Testis (tissue), 3 donors: ENCODE results near the gene ZAP70. TPM values are rescaled to one million over a fixed set of nuclear protein-coding genes. Genes with fewer than 3 reads are reported as not detected.
A peak's percentile ranks its signal among the peaks of the same experiment; 100 is the strongest.

Experiments
- DNase-seq: peaks from one replicate; pipeline ENCODE4 v3.0.0-alpha.2; 2019
- H3K27ac ChIP-seq, 2 donors: fragments of 200-600 bp; sonication (generic); one replicate each; pipeline ENCODE4 v1.5.1; 2019
- H3K27me3 ChIP-seq: fragments of 200-600 bp; sonication (generic); one replicate; pipeline ENCODE4 v1.5.1; 2019
- H3K36me3 ChIP-seq: fragments of 200-600 bp; sonication (generic); one replicate; pipeline ENCODE4 v1.5.1; 2017; ENCODE audit warnings: low read depth; ENCODE audit errors: missing control alignments
- H3K4me1 ChIP-seq: fragments of 200-600 bp; sonication (generic); one replicate; pipeline ENCODE4 v1.5.1; 2019
- H3K4me3 ChIP-seq, 2 donors: fragments of 200-600 bp; sonication (generic); one replicate each; pipeline ENCODE4 v1.5.1; 2017 to 2019
- H3K9me3 ChIP-seq: fragments of 200-600 bp; sonication (generic); one replicate; pipeline ENCODE4 v1.5.1; 2017
- POLR2A ChIP-seq: fragments of 450-650 bp; IDR thresholded peaks from one replicate; pipeline ENCODE4 v1.6.1; 2017; ENCODE audit warnings: antibody characterized with exemption, mild to moderate bottlenecking, moderate library complexity
- WGBS, 2 donors: methylation state at CpG; one replicate each; pipeline ENCODE4 v1.1.5; 2018; 5-methylcytosine and 5-hydroxymethylcytosine counted together
- intact Hi-C: fragments of 100-400 bp; cut with DNase I; formaldehyde crosslinking; loops from one replicate; pipeline ENCODE4 v1.15.1; 2023; ENCODE audit warnings: low total_unique reads
- polyA plus RNA-seq: library from polyadenylated mRNA; stranded (reverse); fragments of 350-450 nt; fragmentation: Illumina TruSeq; extraction: RNeasy Lipid Tissue Mini Kit (QIAGEN cat#74804); gene quantifications from one replicate; pipeline ENCODE4 v1.2.3, GENCODE V29; 2014; ENCODE audit warnings: low read depth, low replicate concordance; ENCODE audit not compliant: insufficient read depth
- total RNA-seq, 2 donors: library from RNA; depleted of rRNA; stranded (reverse); fragments of >200 nt; gene quantifications; one replicate each; pipeline ENCODE4 v1.2.3, GENCODE V29; 2016
- TF ChIP-seq, protein P1 (sequence below), 3 experiments: fragments of 450-650 bp in 2 of 3; fragments of 200-600 bp in 1 of 3; sonication (generic) in 1 of 3; IDR thresholded peaks; one replicate each; pipeline ENCODE4 v1.5.1; 2016 to 2019; ENCODE audit warnings: antibody characterized with exemption in 3 of 3, mild to moderate bottlenecking in 2 of 3, moderate library complexity in 1 of 3

The ZAP70 gene
- total and polyA plus RNA-seq, 3 donors from 2014 or later: 5.5 to 6.5 (median 6.4) TPM

GRCh38 chr2:97763176-97763845 is 49.9 kb downstream of the ZAP70 start:
- 84 to 87% methylated on average over 20 of the region's 20 CpGs for WGBS, 2 donors
- no peaks in the 10 kb centered on the region for H3K36me3 ChIP-seq
- no peak overlapping the region for H3K4me3 ChIP-seq
- intact Hi-C loops: no loop called here
- H3K27me3 ChIP-seq: no peaks in the 10 kb centered on the region
- H3K9me3 ChIP-seq: no peaks in the 10 kb centered on the region
- no peak overlapping the region for H3K27ac ChIP-seq
- DNase-seq: no peak
- TF ChIP-seq, protein P1, sequence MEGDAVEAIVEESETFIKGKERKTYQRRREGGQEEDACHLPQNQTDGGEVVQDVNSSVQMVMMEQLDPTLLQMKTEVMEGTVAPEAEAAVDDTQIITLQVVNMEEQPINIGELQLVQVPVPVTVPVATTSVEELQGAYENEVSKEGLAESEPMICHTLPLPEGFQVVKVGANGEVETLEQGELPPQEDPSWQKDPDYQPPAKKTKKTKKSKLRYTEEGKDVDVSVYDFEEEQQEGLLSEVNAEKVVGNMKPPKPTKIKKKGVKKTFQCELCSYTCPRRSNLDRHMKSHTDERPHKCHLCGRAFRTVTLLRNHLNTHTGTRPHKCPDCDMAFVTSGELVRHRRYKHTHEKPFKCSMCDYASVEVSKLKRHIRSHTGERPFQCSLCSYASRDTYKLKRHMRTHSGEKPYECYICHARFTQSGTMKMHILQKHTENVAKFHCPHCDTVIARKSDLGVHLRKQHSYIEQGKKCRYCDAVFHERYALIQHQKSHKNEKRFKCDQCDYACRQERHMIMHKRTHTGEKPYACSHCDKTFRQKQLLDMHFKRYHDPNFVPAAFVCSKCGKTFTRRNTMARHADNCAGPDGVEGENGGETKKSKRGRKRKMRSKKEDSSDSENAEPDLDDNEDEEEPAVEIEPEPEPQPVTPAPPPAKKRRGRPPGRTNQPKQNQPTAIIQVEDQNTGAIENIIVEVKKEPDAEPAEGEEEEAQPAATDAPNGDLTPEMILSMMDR (IDR thresholded peaks at IDR 0.05): no peak
- TF ChIP-seq POLR2A: no peak
- peaks cover 2% of the 10 kb centered on the region for H3K4me1 ChIP-seq

- TF ChIP-seq, protein P1 (IDR thresholded peaks at IDR 0.05): no peak
- no peak for TF ChIP-seq POLR2A
- H3K4me1 ChIP-seq: no peaks in the 10 kb centered on the region
- intact Hi-C loops: no loop called here
- H3K27ac ChIP-seq: no peak overlapping the region
- 89% methylated on average over 6 to 11 of the region's 11 CpGs for WGBS, 2 donors
- DNase-seq: no peak
- H3K27me3 ChIP-seq: no peaks in the 10 kb centered on the region
- no peak overlapping the region for H3K4me3 ChIP-seq
- no peaks in the 10 kb centered on the region for H3K36me3 ChIP-seq
- no peaks in the 10 kb centered on the region for H3K9me3 ChIP-seq
Measured at GRCh38 chr2:97764559-97765263, 51.3 kb downstream of the ZAP70 start.

DNA sequence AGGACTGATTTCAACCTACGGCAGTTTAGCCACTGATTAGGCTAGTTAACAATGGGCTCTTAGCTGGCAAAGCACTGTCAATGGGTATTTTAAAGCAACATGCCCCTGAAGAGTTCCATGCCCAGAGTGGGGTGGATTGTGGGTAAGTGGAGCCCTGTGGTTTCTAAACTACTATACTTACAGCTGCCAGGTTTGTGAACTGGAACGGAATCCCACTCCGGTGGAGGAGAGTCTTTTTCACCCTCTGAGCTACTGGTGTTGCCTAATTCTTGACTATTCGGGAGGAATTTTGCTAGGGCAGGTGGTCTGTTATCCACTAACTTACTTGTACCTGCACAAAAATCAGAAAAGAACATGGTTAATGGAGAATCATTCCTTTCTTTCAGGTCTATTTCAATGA is 52.6 kb downstream of the ZAP70 start:
- Histone ChIP-seq H3K4me3 (no peak overlapping the region), H3K9me3 (no peaks in the 10 kb centered on the region), H3K36me3 (no peaks in the 10 kb centered on the region), H3K27me3 (no peaks in the 10 kb centered on the region), H3K27ac (no peak overlapping the region), H3K4me1 (no peaks in the 10 kb centered on the region)
- no peak for DNase-seq
- WGBS, 2 donors: 82 to 90% methylated on average over 4 of the region's 4 CpGs
- TF ChIP-seq POLR2A: no peak
- TF ChIP-seq, protein P1 (IDR thresholded peaks at IDR 0.05): no peak
- intact Hi-C loops: no loop called here

DNA sequence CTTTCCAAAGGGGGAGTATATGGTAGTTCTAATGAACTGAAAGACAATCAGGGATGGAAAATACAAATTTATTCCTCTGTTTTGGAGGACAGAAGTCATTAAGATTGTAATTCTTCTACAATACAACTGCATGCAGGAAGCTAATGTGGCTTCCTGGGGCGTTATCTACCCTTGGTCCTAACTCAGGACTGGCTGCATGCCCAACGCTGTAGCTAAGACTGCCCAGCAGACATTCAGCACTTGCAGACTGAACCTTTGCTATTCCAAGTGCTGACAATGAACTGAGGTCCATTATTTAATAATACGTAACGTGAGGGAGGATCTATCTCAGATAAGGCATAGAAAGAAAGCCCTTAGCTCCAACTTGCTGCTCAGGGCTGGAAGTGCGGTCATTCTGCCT is 53.2 kb downstream of the ZAP70 start:
- intact Hi-C loops: no loop called here
- Histone ChIP-seq H3K27ac (no peak overlapping the region), H3K4me3 (no peak overlapping the region), H3K4me1 (no peaks in the 10 kb centered on the region), H3K27me3 (no peaks in the 10 kb centered on the region), H3K36me3 (no peaks in the 10 kb centered on the region), H3K9me3 (no peaks in the 10 kb centered on the region)
- peak; percentile 67 for DNase-seq
- no peak for TF ChIP-seq POLR2A
- TF ChIP-seq, protein P1 (IDR thresholded peaks at IDR 0.05): no peak
- WGBS, 2 donors: 48 to 64% methylated on average over 5 of the region's 5 CpGs
